HepG2 (cell line): ENCODE measurements around the gene COLEC12.

Experiments
- HDAC6 ChIP-seq: fragments of 200-600 bp; sonication (generic); IDR thresholded peaks from 2 replicates; pipeline ENCODE4 v1.7.0; 2017; ENCODE audit warnings: mild to moderate bottlenecking, antibody characterized with exemption, low read length, low read depth
- NFE2L1 ChIP-seq: sonication (generic); formaldehyde crosslinking; IDR thresholded peaks from 2 replicates; pipeline ENCODE4 v1.4.0; 2020; ENCODE audit warnings: missing genetic modification reagents, mild to moderate bottlenecking, borderline replicate concordance
- POLR2A ChIP-seq, 2 experiments: IDR thresholded peaks; 2 replicates each; pipeline ENCODE4 v1.6.1; 2011; ENCODE audit warnings: low read depth in 2 of 2, low read length in 2 of 2, mild to moderate bottlenecking in 1 of 2, moderate library complexity in 1 of 2; ENCODE audit not compliant: insufficient read depth in 1 of 2
- SRSF1 ChIP-seq: fragments of 200-400 bp; formaldehyde crosslinking; optimal IDR thresholded peaks from 2 replicates; pipeline ENCODE3; 2017; ENCODE audit warnings: mild to moderate bottlenecking, low read depth, low read length, moderate library complexity
- ZNF747 ChIP-seq: sonication (generic); formaldehyde crosslinking; IDR thresholded peaks from 2 replicates; pipeline ENCODE4 v1.8.1; 2023; ENCODE audit warnings: missing genetic modification reagents, mild to moderate bottlenecking, borderline replicate concordance

DNA sequence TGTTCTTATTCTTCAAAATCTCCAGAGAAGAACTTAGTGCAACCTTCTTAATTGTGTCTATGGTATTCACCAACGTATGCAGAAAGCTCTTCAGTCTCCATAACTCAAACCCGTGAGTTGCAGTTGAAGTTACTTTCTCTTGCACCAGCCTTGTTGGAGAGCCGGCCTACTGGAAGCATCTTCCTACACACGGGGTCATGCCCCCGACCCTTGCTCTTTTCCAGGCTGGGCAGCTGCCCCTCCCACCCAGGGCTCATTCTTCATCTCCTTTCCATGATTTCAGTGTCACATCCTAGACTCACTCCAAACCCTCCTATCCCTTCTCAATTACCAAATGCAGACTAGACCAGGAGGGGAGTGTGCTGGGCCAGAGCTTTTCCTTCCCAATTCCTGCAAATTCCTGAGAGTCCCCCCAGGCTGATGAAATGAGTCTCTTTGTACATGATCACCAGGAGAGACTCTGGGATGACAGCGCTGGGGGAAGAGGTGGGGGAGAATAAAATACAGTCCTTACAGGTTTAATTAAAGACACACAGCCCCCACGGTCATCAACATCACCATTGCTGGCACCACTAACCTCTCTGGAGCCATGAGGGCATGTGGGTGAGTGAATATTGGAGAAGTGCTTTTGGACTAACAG is 75.3 kb downstream of the COLEC12 start:
- TF ChIP-seq HDAC6, result no peak
- no peak for TF ChIP-seq POLR2A (IDR thresholded peaks at IDR 0.05; ENCODE audit: insufficient read depth in 1 of 2, low read depth in 2 of 2, low read length in 2 of 2)
- TF ChIP-seq SRSF1, result no peak
- no peak for TF ChIP-seq ZNF747 (CRISPR knock-in tag)
- TF ChIP-seq NFE2L1 (CRISPR knock-in tag), result no peak
